ENCODE measurements around the gene HNRNPR.

Gene HNRNPR

GRCh38 chr1:23357138-23357908 lies 13.2 kb upstream of the HNRNPR start:
- H3K4me3 ChIP-seq (ENCODE audit: control insufficient read depth, low read depth, low read length): no peak overlapping the region
- no peak for DNase-seq (ENCODE audit: low read depth)
- no peak for TF ChIP-seq CTCF (conservative IDR thresholded peaks at IDR 0.05; ENCODE audit: control insufficient read depth, insufficient read depth, low read depth, low read length)

GRCh38 chr1:23356471-23357137 lies 12.5 kb upstream of the HNRNPR start:
- H3K4me3 ChIP-seq (ENCODE audit: control insufficient read depth, low read depth, low read length): no peak overlapping the region
- no peak for TF ChIP-seq CTCF (conservative IDR thresholded peaks at IDR 0.05; ENCODE audit: control insufficient read depth, insufficient read depth, low read depth, low read length)
- no peak for DNase-seq (ENCODE audit: low read depth)

- no peak for TF ChIP-seq CTCF (conservative IDR thresholded peaks at IDR 0.05; ENCODE audit: control insufficient read depth, insufficient read depth, low read depth, low read length)
- no peak overlapping the region for H3K4me3 ChIP-seq (ENCODE audit: control insufficient read depth, low read depth, low read length)
- DNase-seq (ENCODE audit: low read depth): no peak
Measured at GRCh38 chr1:23354245-23354644, 10.2 kb upstream of the HNRNPR start.

GRCh38 chr1:23352096-23352695 lies 8.1 kb upstream of the HNRNPR start:
- H3K4me3 ChIP-seq (ENCODE audit: control insufficient read depth, low read depth, low read length): no peak overlapping the region
- no peak for TF ChIP-seq CTCF (conservative IDR thresholded peaks at IDR 0.05; ENCODE audit: control insufficient read depth, insufficient read depth, low read depth, low read length)
- DNase-seq (ENCODE audit: low read depth): no peak

GRCh38 chr1:23345920-23346319 lies 1.8 kb upstream of the HNRNPR start:
- H3K4me3 ChIP-seq (ENCODE audit: control insufficient read depth, low read depth, low read length): no peak overlapping the region
- DNase-seq (ENCODE audit: low read depth): no peak
- TF ChIP-seq CTCF (conservative IDR thresholded peaks at IDR 0.05; ENCODE audit: control insufficient read depth, insufficient read depth, low read depth, low read length): no peak

- no peak for TF ChIP-seq CTCF (conservative IDR thresholded peaks at IDR 0.05; ENCODE audit: control insufficient read depth, insufficient read depth, low read depth, low read length)
- peak; percentile 39 for DNase-seq (ENCODE audit: low read depth)
- H3K4me3 ChIP-seq (ENCODE audit: control insufficient read depth, low read depth, low read length): peak overlapping the region; percentile 58
Measured at GRCh38 chr1:23344987-23345472, 946 bp upstream of the HNRNPR start.
